Thoracic aorta (tissue), 2 donors: ENCODE data around the gene BMERB1. TPM values are rescaled to one million over a fixed set of nuclear protein-coding genes. Genes with fewer than 3 reads are reported as not detected.

Experiments
- ATAC-seq: fragments of 150-250 bp; one replicate; pipeline ENCODE4 v1.8.0; 2017; ENCODE audit warnings: low read depth; ENCODE audit not compliant: insufficient number of reproducible peaks, low FRiP score
- DNase-seq: peaks from one replicate; pipeline ENCODE4 v3.0.0-alpha.2; 2020; ENCODE audit warnings: low spot score
- H3K27ac ChIP-seq, 2 donors: fragments of 200-600 bp; sonication (generic); 1 replicate in 1 of 2; 2 replicates in 1 of 2; pipeline ENCODE4 v1.5.1; 2016; ENCODE audit warnings: mild to moderate bottlenecking in 2 of 2, moderate library complexity in 2 of 2
- H3K27me3 ChIP-seq: fragments of 200-600 bp; sonication (generic); replicated peaks from 2 replicates; pipeline ENCODE4 v1.6.0; 2016; ENCODE audit warnings: mild to moderate bottlenecking; ENCODE audit not compliant: insufficient read depth
- H3K36me3 ChIP-seq: fragments of 200-600 bp; sonication (generic); one replicate; pipeline ENCODE4 v1.5.1; 2016
- H3K4me1 ChIP-seq, 2 donors: fragments of 200-600 bp; sonication (generic); 1 replicate in 1 of 2; 2 replicates in 1 of 2; pipeline versions ENCODE4 v1.5.1 to v1.6.0; 2016; ENCODE audit warnings: low read depth in 2 of 2, mild to moderate bottlenecking in 1 of 2; ENCODE audit not compliant: control insufficient read depth in 1 of 2
- H3K4me3 ChIP-seq: fragments of 200-600 bp; sonication (generic); 2 replicates; pipeline ENCODE4 v1.5.1; 2016; ENCODE audit warnings: mild to moderate bottlenecking
- H3K9me3 ChIP-seq: fragments of 200-600 bp; sonication (generic); 2 replicates; pipeline ENCODE4 v1.5.1; 2016
- total RNA-seq, 2 donors: library from RNA; depleted of rRNA; stranded (reverse); fragments of >200 nt; gene quantifications; one replicate each; pipeline versions ENCODE4 v1.1.0 to v1.2.3, GENCODE V29; 2016
- TF ChIP-seq, protein P1 (sequence below): fragments of 200-600 bp; sonication (generic); IDR thresholded peaks from one replicate; pipeline ENCODE4 v1.5.1; 2019; ENCODE audit warnings: antibody characterized with exemption

The BMERB1 gene
- total RNA-seq, 2 donors from 2014 or later = 75.1 to 95.2 TPM

DNA sequence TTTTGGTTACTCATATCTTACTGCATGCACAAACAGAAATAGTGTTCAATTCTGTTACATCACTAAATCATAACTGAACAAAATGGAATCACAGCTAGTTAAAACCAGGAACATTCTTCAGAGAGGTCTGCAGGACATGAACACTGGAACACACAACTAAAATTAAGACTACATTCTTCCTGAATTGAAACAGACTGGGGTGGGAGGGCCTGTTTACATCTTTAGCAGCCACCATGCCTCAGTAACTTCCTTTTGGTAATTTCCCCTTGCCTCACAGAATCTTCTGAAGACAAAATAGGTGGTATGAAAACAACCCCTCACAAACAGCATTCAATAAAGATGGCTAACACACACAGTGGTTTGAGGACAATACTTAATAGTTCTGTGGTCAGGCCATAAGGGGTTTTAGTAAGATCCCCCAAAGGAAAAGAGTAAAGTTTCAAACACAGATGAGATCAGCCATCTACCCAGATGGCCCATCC lies 202.0 kb downstream of the BMERB1 start:
- H3K4me3 ChIP-seq = no peak overlapping the region
- ATAC-seq = no peak
- H3K4me1 ChIP-seq = peaks cover 4 to 10% of the 10 kb centered on the region in 2 donors
- TF ChIP-seq, protein P1, sequence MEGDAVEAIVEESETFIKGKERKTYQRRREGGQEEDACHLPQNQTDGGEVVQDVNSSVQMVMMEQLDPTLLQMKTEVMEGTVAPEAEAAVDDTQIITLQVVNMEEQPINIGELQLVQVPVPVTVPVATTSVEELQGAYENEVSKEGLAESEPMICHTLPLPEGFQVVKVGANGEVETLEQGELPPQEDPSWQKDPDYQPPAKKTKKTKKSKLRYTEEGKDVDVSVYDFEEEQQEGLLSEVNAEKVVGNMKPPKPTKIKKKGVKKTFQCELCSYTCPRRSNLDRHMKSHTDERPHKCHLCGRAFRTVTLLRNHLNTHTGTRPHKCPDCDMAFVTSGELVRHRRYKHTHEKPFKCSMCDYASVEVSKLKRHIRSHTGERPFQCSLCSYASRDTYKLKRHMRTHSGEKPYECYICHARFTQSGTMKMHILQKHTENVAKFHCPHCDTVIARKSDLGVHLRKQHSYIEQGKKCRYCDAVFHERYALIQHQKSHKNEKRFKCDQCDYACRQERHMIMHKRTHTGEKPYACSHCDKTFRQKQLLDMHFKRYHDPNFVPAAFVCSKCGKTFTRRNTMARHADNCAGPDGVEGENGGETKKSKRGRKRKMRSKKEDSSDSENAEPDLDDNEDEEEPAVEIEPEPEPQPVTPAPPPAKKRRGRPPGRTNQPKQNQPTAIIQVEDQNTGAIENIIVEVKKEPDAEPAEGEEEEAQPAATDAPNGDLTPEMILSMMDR = no peak
- H3K36me3 ChIP-seq = peaks cover 56% of the 10 kb centered on the region
- no peaks in the 10 kb centered on the region for H3K27me3 ChIP-seq
- no peaks in the 10 kb centered on the region for H3K9me3 ChIP-seq
- no peak overlapping the region for H3K27ac ChIP-seq
- no peak for DNase-seq

Other genes with a start within 250 kb of the BMERB1 start
- gene NPIPA5, start 56.3 kb upstream of the BMERB1 start, total RNA-seq = 10 to 100 TPM in 1 of 2 donors, 1 to 10 TPM in 1; 5.4 to 28.6 TPM
- 1 to 10 TPM; 5.0 to 8.2 TPM for gene MPV17L, start 38.8 kb upstream of the BMERB1 start, total RNA-seq
- 10 to 100 TPM; 35.7 to 49.6 TPM for gene MARF1, start 208.6 kb downstream of the BMERB1 start, total RNA-seq
- gene NDE1, start 215.7 kb downstream of the BMERB1 start, total RNA-seq = 10 to 100 TPM; 26.5 to 37.0 TPM